ENCODE measurements around the gene CNDP1. TPM values are rescaled to one million over a fixed set of nuclear protein-coding genes. Genes with fewer than 3 reads are reported as not detected.

CNDP1 gene
- polyA plus RNA-seq, 1 of the 3 experiments (the other 2 are of a cell fraction): not detected

DNA sequence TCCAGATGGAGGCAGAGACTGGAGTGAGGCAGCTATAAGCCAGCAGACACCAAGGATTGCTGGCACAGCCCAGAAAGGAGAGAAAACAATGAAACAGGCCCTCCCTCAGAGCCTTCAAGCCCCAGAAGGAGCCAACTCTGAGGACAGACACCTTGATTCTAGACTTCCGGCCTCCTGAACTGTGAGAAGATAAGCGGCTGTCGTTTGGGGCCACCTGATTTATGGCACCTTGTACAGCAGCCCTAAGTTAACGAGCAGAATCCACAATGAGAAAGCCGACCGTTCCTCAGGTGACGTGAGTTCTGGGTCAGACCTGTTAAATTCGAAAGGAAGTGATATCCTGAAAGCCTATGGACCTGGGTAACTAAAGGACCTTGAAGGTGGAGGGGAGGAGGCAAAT lies 45.4 kb upstream of the CNDP1 start (continued):
- TF ChIP-seq, protein P1, sequence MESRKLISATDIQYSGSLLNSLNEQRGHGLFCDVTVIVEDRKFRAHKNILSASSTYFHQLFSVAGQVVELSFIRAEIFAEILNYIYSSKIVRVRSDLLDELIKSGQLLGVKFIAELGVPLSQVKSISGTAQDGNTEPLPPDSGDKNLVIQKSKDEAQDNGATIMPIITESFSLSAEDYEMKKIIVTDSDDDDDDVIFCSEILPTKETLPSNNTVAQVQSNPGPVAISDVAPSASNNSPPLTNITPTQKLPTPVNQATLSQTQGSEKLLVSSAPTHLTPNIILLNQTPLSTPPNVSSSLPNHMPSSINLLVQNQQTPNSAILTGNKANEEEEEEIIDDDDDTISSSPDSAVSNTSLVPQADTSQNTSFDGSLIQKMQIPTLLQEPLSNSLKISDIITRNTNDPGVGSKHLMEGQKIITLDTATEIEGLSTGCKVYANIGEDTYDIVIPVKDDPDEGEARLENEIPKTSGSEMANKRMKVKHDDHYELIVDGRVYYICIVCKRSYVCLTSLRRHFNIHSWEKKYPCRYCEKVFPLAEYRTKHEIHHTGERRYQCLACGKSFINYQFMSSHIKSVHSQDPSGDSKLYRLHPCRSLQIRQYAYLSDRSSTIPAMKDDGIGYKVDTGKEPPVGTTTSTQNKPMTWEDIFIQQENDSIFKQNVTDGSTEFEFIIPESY (IDR thresholded peaks at IDR 0.05; ENCODE audit: borderline replicate concordance, low read depth): no peak
- no peak for TF ChIP-seq FOSL2 (IDR thresholded peaks at IDR 0.05; ENCODE audit: borderline replicate concordance, low read depth)

DNA sequence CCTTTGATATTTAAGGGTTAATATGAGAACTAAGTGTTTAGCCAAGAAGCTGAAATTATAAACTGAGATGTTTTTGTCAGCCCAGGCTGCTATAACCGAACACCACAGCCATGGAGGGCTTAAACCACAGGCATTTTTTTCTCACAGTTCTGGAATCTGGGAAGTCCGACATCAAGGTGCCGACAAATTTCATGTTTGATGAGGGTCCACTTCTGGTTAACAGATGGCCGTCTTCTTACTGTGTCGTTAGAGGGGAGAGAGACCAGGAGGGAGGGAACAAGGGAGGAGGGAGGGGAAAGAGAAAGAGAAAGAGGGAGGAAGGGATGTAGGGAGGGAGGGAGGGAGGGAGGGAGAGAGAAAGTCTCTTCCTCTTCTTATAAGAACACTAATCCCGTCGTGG lies 44.6 kb upstream of the CNDP1 start:
- Histone ChIP-seq H3K4me3 (ENCODE audit: low read depth in 2 of 2, low read length in 1 of 2) (no peak overlapping the region), H3K9me3 (no peaks in the 10 kb centered on the region), H3K9ac (no peak overlapping the region), H3K4me2 (0 out of 2 replicates have a peak overlapping the region, but pooled peaks have one; percentile 14), H3K36me3 (replicated peaks in 1 of 2; ENCODE audit: control insufficient read depth in 1 of 2, insufficient read depth in 2 of 2, low read length in 1 of 2) (no peaks in the 10 kb centered on the region), H3K27me3 (ENCODE audit: insufficient read depth) (peaks cover 55% of the 10 kb centered on the region), H2AFZ (ENCODE audit: low read depth) (no peak overlapping the region), H3K79me2 (ENCODE audit: insufficient read depth) (no peaks in the 10 kb centered on the region), H3K27ac (ENCODE audit: low read depth in 2 of 2, low read length in 1 of 2) (no peak overlapping the region), H3K4me1 (ENCODE audit: control insufficient read depth in 1 of 2, insufficient read depth in 2 of 2, low read depth in 1 of 2, low read length in 1 of 2) (no peaks in the 10 kb centered on the region; a peak in 1 of 4 replicates), H3F3A (replicated peaks; ENCODE audit: insufficient read depth) (no peaks in the 10 kb centered on the region), H3K9me2 (no peaks in the 10 kb centered on the region), H4K20me1 (ENCODE audit: insufficient read depth) (no peaks in the 10 kb centered on the region)
- WGBS (ENCODE audit: low lambda C conversion rate): 5% methylated on average over 7 of the region's 7 CpGs
- no peak for TF ChIP-seq GATA2 (CRISPR knock-in tag; IDR thresholded peaks at IDR 0.05)
- TF ChIP-seq NFIC (IDR thresholded peaks at IDR 0.05; ENCODE audit: borderline replicate concordance): no peak
- TF ChIP-seq FOXM1 (IDR thresholded peaks at IDR 0.05; ENCODE audit: low read depth): no peak
- no peak for TF ChIP-seq RAD21 (IDR thresholded peaks at IDR 0.05; ENCODE audit: low read length)
- no peak for TF ChIP-seq RXRA (IDR thresholded peaks at IDR 0.05; ENCODE audit: borderline replicate concordance, low read depth)
- TF ChIP-seq, protein P2, sequence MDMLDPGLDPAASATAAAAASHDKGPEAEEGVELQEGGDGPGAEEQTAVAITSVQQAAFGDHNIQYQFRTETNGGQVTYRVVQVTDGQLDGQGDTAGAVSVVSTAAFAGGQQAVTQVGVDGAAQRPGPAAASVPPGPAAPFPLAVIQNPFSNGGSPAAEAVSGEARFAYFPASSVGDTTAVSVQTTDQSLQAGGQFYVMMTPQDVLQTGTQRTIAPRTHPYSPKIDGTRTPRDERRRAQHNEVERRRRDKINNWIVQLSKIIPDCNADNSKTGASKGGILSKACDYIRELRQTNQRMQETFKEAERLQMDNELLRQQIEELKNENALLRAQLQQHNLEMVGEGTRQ (IDR thresholded peaks at IDR 0.05; ENCODE audit: borderline replicate concordance, low read depth, low read length): no peak
- TF ChIP-seq, protein P3, sequence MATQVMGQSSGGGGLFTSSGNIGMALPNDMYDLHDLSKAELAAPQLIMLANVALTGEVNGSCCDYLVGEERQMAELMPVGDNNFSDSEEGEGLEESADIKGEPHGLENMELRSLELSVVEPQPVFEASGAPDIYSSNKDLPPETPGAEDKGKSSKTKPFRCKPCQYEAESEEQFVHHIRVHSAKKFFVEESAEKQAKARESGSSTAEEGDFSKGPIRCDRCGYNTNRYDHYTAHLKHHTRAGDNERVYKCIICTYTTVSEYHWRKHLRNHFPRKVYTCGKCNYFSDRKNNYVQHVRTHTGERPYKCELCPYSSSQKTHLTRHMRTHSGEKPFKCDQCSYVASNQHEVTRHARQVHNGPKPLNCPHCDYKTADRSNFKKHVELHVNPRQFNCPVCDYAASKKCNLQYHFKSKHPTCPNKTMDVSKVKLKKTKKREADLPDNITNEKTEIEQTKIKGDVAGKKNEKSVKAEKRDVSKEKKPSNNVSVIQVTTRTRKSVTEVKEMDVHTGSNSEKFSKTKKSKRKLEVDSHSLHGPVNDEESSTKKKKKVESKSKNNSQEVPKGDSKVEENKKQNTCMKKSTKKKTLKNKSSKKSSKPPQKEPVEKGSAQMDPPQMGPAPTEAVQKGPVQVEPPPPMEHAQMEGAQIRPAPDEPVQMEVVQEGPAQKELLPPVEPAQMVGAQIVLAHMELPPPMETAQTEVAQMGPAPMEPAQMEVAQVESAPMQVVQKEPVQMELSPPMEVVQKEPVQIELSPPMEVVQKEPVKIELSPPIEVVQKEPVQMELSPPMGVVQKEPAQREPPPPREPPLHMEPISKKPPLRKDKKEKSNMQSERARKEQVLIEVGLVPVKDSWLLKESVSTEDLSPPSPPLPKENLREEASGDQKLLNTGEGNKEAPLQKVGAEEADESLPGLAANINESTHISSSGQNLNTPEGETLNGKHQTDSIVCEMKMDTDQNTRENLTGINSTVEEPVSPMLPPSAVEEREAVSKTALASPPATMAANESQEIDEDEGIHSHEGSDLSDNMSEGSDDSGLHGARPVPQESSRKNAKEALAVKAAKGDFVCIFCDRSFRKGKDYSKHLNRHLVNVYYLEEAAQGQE (IDR thresholded peaks at IDR 0.05; ENCODE audit: low read depth, low read length): no peak
- DNase-seq: no peak
- ChIA-PET POLR2A (no interaction called here), CTCF (interaction anchor here (0.9 to 1.8 kb wide), 2 partner anchors 62 to 148 kb away, joined by 4 read pairs; no protein-coding TSS in a partner anchor)
